ENCODE results near the gene NVL.

GRCh38 chr1:224356685-224357625 lies 27.0 kb upstream of the NVL start, which contains the start of gene CNIH4:
- TF ChIP-seq POLR2A (IDR thresholded peaks at IDR 0.05) (peak; percentile 42), CTCF (IDR thresholded peaks at IDR 0.05) (no peak)

All from testis (tissue), 2 donors.